Psoas muscle (tissue), 8 donors: ENCODE data around the gene KCNG2. TPM values are rescaled to one million over a fixed set of nuclear protein-coding genes. Genes with fewer than 3 reads are reported as not detected.

ENCODE experiments used
- ATAC-seq, 4 donors: fragments of 200-7000 bp; cut with Tn5 transposase; one replicate each; pipeline ENCODE4 v1.9.1; 2020; ENCODE audit warnings: moderate library complexity in 3 of 4, mild to moderate bottlenecking in 2 of 4
- DNase-seq, 2 donors: peaks; one replicate each; pipeline ENCODE4 v3.0.0-alpha.2; 2020
- H3K27ac ChIP-seq: fragments of 200-600 bp; one replicate; pipeline ENCODE4 v1.8.0; 2022
- H3K27me3 ChIP-seq, 3 donors: fragments of 200-600 bp in 1 of 3; one replicate each; pipeline versions ENCODE4 v1.6.1 to v1.8.0; 2013 to 2022; ENCODE audit warnings: low read length in 2 of 3, mild to moderate bottlenecking in 2 of 3, moderate library complexity in 1 of 3; ENCODE audit not compliant: insufficient read depth in 3 of 3
- H3K36me3 ChIP-seq, 2 donors: fragments of 200-600 bp in 1 of 2; one replicate each; pipeline versions ENCODE4 v1.6.1 to v1.8.0; 2013 to 2022; ENCODE audit warnings: low read depth in 1 of 2, mild to moderate bottlenecking in 1 of 2, moderate library complexity in 1 of 2; ENCODE audit not compliant: insufficient read depth in 1 of 2
- H3K4me1 ChIP-seq: fragments of 200-600 bp; one replicate; pipeline ENCODE4 v1.8.0; 2022
- H3K4me3 ChIP-seq: fragments of 200-600 bp; one replicate; pipeline ENCODE4 v1.8.0; 2022; ENCODE audit warnings: mild to moderate bottlenecking
- H3K9me3 ChIP-seq: fragments of 200-600 bp; one replicate; pipeline ENCODE4 v1.8.0; 2022
- CTCF ChIP-seq: fragments of 200-600 bp; IDR thresholded peaks from one replicate; pipeline ENCODE4 v1.8.0; 2022; ENCODE audit warnings: antibody characterized with exemption
- WGBS, 3 donors: extraction: QIAGEN DNeasy Blood & Tissue Kit; methylation state at CpG; one replicate each; pipeline versions ENCODE4 v1.1.6 to v1.1.7; 2013; 5-methylcytosine and 5-hydroxymethylcytosine counted together
- intact Hi-C, 2 donors: fragments of 100-400 bp; cut with DNase I; formaldehyde crosslinking; loops; one replicate each; pipeline versions ENCODE4 v1.11.0 to v1.14.2; 2022
- polyA plus RNA-seq, 3 donors: library from polyadenylated mRNA; stranded (reverse); fragments of 200-250 nt; gene quantifications; one replicate each; pipeline ENCODE4 v1.2.3, GENCODE V29; 2013
- total RNA-seq, 4 donors: library from RNA; stranded (reverse); fragmentation: NEBNext Ultra II Directional in 2 of 4; extraction: Animal tissue kit (Norgen Biotek cat#: 25700) in 2 of 4; gene quantifications; one replicate each; pipeline versions ENCODE4 v1.2.1 to v1.2.4, GENCODE V29; 2021 to 2023
- donor health status: healthy with polysubstance abuse.
- donor health status: DM: no; HTN: no; CAD: no; lungs with moderate emphysema.
- donor health status: Bipolar disorder and iron deficiency.
- donor health status: healthy.
- donor health status: DM: yes; HTN: yes; CAD: no.
- donor health status: DM: no; HTN: no; CAD: no.
- donor health status: DM: no; HTN: no; CAD: no.
- donor health status: DM: yes; HTN: yes; CAD: no.

The KCNG2 gene
- total and polyA plus RNA-seq, 7 donors = 0.04 to 0.54 (median 0.27) TPM; not detected in 2

DNA sequence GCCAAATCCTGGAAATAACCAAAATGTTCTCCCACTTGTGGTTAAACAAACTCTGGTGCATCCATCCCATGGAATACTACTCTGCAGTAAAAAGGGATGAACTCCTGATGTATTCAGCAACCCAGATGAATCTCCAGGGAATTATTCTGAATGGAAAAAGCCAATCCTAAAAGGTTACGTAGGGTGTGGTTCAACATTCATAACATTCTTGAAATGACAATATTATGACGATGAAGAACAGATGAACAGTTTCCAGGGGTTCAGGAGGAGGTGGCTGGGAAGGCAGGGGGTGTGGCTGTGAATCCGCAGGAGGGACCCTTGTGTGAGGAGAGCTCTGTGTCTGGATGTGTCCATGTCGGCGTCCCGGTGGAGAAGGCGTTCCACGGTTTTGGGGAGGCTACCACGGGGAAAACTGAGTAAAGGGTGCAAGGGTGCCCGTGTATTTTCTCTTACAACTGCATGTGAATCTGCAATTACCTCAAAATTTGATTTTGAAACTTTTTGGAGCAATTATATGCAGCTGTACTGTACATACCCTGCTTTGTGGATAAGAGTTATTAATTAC is 47.3 kb downstream of the KCNG2 start:
- intact Hi-C loops = no loop called here
- DNase-seq (no peak), ATAC-seq (no peak)
- WGBS, 3 donors = 82 to 86% (median 85%) methylated on average over 10 of the region's 10 CpGs
- Histone ChIP-seq H3K9me3 (peaks cover 9% of the 10 kb centered on the region), H3K4me3 (no peak overlapping the region), H3K27ac (no peak overlapping the region), H3K4me1 (no peaks in the 10 kb centered on the region), H3K27me3 (peaks cover 0 to 16% (median 0%) of the 10 kb centered on the region in 3 donors), H3K36me3 (no peaks in the 10 kb centered on the region)
- TF ChIP-seq CTCF = no peak

DNA sequence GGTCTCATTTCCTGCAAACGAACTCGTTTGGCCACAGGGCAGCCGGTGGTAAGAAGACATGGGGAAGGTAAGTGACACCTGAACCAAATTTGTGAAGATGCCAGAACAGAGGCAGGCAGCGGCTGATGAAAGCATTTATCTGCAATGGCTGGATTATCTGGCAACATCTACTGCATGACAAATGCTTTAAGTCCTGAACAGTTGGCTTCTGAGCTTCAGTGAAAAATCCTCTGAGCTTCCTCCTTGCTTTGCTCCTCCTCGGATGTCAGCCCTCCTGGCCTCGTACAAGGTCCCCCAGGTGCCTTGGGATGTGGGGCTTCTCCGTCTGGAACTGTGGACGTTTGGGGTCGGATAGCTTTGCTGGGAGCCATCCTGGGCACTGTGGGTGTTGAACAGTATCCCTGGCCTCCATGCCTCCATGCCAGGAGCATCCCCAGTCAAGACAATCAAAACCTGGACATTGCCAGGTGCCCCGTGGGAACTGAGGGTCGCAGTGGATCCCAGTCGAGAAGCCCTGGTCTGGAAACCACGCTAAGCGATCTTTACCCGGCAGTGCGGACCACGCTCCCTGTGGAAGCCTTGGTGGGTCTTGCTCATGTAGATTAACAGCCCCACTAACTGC is 49.3 kb downstream of the KCNG2 start:
- Histone ChIP-seq H3K27ac (no peak overlapping the region), H3K4me1 (no peaks in the 10 kb centered on the region), H3K36me3 (no peaks in the 10 kb centered on the region), H3K9me3 (peaks cover 6% of the 10 kb centered on the region), H3K4me3 (no peak overlapping the region), H3K27me3 (peaks cover 0 to 16% (median 0%) of the 10 kb centered on the region in 3 donors)
- WGBS, 3 donors = 53 to 59% (median 53%) methylated on average over 17 of the region's 17 CpGs
- TF ChIP-seq CTCF = no peak
- ATAC-seq (no peak), DNase-seq (no peak)
- intact Hi-C loops = no loop called here

DNA sequence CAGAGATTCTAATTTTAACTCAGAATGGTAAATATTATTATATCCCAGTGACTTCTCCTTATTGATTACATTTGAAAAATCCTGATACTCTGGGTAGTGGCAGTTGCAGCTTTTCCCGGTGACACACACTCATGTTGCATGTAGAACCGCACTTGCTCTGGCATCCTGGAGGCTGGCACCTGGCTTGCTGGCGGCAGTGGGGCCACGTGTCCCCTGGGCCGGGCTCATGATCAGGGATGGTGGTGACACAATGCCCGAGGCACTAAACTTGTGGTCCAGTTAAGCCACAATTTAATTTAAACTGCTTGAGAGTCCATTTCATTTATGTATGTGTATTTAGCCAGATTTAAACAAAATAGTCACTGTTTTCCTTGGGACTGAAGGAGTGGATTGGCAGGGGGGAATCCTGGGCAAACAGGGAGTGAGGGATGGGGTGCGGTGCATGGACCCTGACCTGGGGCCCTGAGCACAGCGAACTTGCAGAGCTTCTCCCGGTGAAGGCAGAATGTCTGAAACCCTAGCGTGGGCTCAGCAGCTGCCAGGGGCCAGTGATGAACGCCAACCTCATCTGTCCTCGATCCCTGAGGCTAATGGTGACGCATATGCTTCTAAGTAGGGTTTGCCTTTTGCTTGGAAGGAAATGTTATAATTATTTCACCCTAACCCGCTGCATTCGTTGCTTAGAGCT is 50.0 kb downstream of the KCNG2 start:
- WGBS, 3 donors = 65 to 75% (median 66%) methylated on average over 15 of the region's 15 CpGs
- no peaks in the 10 kb centered on the region for H3K36me3 ChIP-seq
- peaks cover 0 to 16% (median 2%) of the 10 kb centered on the region in 3 donors for H3K27me3 ChIP-seq
- H3K27ac ChIP-seq = no peak overlapping the region
- intact Hi-C loops = no loop called here
- H3K4me3 ChIP-seq = no peak overlapping the region
- DNase-seq (no peak), ATAC-seq (no peak)
- TF ChIP-seq CTCF = no peak
- no peaks in the 10 kb centered on the region for H3K4me1 ChIP-seq
- H3K9me3 ChIP-seq = peaks cover under 1% of the 10 kb centered on the region

- Histone ChIP-seq H3K36me3 (no peaks in the 10 kb centered on the region), H3K4me1 (no peaks in the 10 kb centered on the region), H3K27ac (no peak overlapping the region), H3K27me3 (peaks cover 0 to 16% (median 2%) of the 10 kb centered on the region in 3 donors), H3K9me3 (no peaks in the 10 kb centered on the region), H3K4me3 (no peak overlapping the region)
- WGBS, 3 donors = 89 to 95% (median 90%) methylated on average over 15 of the region's 15 CpGs
- no peak for TF ChIP-seq CTCF
- DNase-seq (no peak), ATAC-seq (no peak)
- intact Hi-C loops = no loop called here
These were observed 50.5 kb downstream of the KCNG2 start for GRCh38 chr18:79848294-79848578.
